ENCODE results near the gene NRG3.

Gene NRG3

GRCh38 chr10:82242778-82243177 is 367.8 kb downstream of the NRG3 start (continued):
- TF ChIP-seq, protein P1, sequence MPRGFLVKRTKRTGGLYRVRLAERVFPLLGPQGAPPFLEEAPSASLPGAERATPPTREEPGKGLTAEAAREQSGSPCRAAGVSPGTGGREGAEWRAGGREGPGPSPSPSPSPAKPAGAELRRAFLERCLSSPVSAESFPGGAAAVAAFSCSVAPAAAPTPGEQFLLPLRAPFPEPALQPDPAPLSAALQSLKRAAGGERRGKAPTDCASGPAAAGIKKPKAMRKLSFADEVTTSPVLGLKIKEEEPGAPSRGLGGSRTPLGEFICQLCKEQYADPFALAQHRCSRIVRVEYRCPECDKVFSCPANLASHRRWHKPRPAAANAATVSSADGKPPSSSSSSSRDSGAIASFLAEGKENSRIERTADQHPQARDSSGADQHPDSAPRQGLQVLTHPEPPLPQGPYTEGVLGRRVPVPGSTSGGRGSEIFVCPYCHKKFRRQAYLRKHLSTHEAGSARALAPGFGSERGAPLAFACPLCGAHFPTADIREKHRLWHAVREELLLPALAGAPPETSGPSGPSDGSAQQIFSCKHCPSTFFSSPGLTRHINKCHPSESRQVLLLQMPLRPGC (tag by site-specific recombination; IDR thresholded peaks at IDR 0.05): no peak
- TF ChIP-seq ZNF76 (tag by site-specific recombination; IDR thresholded peaks at IDR 0.05; ENCODE audit: borderline replicate concordance, low read depth): no peak
- TF ChIP-seq ZNF121 (tag by site-specific recombination; IDR thresholded peaks at IDR 0.05): no peak
- TF ChIP-seq, protein P2, sequence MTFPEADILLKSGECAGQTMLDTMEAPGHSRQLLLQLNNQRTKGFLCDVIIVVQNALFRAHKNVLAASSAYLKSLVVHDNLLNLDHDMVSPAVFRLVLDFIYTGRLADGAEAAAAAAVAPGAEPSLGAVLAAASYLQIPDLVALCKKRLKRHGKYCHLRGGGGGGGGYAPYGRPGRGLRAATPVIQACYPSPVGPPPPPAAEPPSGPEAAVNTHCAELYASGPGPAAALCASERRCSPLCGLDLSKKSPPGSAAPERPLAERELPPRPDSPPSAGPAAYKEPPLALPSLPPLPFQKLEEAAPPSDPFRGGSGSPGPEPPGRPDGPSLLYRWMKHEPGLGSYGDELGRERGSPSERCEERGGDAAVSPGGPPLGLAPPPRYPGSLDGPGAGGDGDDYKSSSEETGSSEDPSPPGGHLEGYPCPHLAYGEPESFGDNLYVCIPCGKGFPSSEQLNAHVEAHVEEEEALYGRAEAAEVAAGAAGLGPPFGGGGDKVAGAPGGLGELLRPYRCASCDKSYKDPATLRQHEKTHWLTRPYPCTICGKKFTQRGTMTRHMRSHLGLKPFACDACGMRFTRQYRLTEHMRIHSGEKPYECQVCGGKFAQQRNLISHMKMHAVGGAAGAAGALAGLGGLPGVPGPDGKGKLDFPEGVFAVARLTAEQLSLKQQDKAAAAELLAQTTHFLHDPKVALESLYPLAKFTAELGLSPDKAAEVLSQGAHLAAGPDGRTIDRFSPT (tag by site-specific recombination; IDR thresholded peaks at IDR 0.05): no peak
- no peak for TF ChIP-seq ZNF214 (tag by site-specific recombination; IDR thresholded peaks at IDR 0.05; ENCODE audit: borderline replicate concordance)
- TF ChIP-seq YY1 (tag by site-specific recombination; IDR thresholded peaks at IDR 0.05): no peak

GRCh38 chr10:82245157-82245556 is 370.2 kb downstream of the NRG3 start:
- Histone ChIP-seq H3K4me1 (ENCODE audit: control insufficient read depth, insufficient read depth, low read length) (no peaks in the 10 kb centered on the region), H3K36me3 (ENCODE audit: control insufficient read depth in 2 of 2, insufficient read depth in 1 of 2, low read length in 2 of 2) (no peaks in the 10 kb centered on the region), H3K27ac (ENCODE audit: extremely low read depth, low read depth, low read length) (no peak overlapping the region), H3K4me3 (ENCODE audit: low read depth, low read length) (no peak overlapping the region), H3K9me3 (ENCODE audit: control insufficient read depth, insufficient read depth, low read depth, low read length) (no peaks in the 10 kb centered on the region)
- ChIA-PET CTCF (no interaction called here), POLR2A (no interaction called here)
- TF ChIP-seq ZBTB1 (tag by site-specific recombination; IDR thresholded peaks at IDR 0.05) (no peak), ZNF555 (tag by site-specific recombination; conservative IDR thresholded peaks at IDR 0.05) (no peak), ZNF23 (tag by site-specific recombination; IDR thresholded peaks at IDR 0.05; ENCODE audit: borderline replicate concordance) (no peak), KLF10 (tag by site-specific recombination; IDR thresholded peaks at IDR 0.05) (no peak), ZFP41 (tag by site-specific recombination; IDR thresholded peaks at IDR 0.05; ENCODE audit: borderline replicate concordance) (no peak), ZNF548 (tag by site-specific recombination; IDR thresholded peaks at IDR 0.05) (no peak)
- TF ChIP-seq, protein P3, sequence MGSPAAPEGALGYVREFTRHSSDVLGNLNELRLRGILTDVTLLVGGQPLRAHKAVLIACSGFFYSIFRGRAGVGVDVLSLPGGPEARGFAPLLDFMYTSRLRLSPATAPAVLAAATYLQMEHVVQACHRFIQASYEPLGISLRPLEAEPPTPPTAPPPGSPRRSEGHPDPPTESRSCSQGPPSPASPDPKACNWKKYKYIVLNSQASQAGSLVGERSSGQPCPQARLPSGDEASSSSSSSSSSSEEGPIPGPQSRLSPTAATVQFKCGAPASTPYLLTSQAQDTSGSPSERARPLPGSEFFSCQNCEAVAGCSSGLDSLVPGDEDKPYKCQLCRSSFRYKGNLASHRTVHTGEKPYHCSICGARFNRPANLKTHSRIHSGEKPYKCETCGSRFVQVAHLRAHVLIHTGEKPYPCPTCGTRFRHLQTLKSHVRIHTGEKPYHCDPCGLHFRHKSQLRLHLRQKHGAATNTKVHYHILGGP (tag by site-specific recombination; IDR thresholded peaks at IDR 0.05): no peak

DNA sequence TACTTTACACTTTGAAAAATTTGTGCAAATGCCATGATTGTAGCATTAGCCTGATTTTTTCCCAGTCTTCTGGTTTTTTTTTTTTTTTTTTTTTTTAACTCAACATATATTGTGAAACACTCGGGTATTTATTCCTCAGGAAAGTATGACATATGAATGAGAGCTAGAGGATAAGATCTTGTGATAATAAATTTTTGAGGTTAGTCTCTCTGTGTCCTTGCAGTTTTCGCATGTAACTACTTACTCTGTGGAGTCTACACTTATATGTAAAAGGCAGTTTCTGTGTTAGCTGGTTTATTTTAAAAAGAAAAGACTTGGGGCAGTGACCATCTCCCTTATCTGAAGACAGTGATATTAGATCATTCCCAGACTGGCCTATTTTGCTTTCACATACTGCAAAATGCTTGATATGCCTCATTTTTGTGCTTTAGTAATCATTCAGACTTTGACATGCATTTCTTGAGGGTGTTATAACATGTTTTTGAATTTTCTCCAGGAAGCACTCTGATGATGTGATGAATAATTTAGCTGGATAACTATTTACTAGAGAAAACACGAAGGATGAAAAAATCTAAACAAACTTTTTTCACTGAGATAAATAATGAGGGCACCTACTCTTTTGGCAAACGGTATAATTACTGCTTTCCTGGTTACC is 371.0 kb downstream of the NRG3 start:
- Histone ChIP-seq H3K4me3 (ENCODE audit: low read depth, low read length) (no peak overlapping the region), H3K4me1 (ENCODE audit: control insufficient read depth, insufficient read depth, low read length) (no peaks in the 10 kb centered on the region), H3K9me3 (ENCODE audit: control insufficient read depth, insufficient read depth, low read depth, low read length) (no peaks in the 10 kb centered on the region), H3K27ac (ENCODE audit: extremely low read depth, low read depth, low read length) (no peak overlapping the region), H3K36me3 (ENCODE audit: control insufficient read depth in 2 of 2, insufficient read depth in 1 of 2, low read length in 2 of 2) (no peaks in the 10 kb centered on the region)
- CTCF ChIA-PET: no interaction called here
- POLR2A ChIA-PET: no interaction called here
- TF ChIP-seq ZNF221 (tag by site-specific recombination; IDR thresholded peaks at IDR 0.05; ENCODE audit: borderline replicate concordance) (no peak), ZBTB1 (tag by site-specific recombination; IDR thresholded peaks at IDR 0.05) (no peak)

DNA sequence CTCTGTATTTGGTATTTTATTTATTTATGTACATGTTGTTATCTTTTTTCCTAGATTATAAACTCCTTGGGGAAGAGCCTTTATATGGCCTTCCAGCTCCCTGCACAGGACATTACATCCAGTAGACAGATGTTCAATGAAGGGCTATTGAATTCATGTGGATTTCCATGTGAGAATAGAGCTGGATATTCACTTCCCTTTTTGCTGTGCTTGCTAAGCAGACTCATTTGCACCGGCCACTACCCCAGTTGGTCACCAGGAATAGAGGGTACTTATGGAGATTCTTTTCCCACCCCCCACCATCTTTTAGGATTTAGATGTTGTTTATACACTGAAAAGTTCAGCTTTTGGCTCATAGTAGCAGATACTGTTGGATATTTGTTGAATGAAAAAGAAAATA is 374.1 kb downstream of the NRG3 start:
- ChIA-PET POLR2A (no interaction called here), CTCF (no interaction called here)
- H3K4me3 ChIP-seq (ENCODE audit: low read depth, low read length): no peak overlapping the region
- H3K4me1 ChIP-seq (ENCODE audit: control insufficient read depth, insufficient read depth, low read length): no peaks in the 10 kb centered on the region
- no peak for TF ChIP-seq ZNF596 (tag by site-specific recombination; IDR thresholded peaks at IDR 0.05)
- TF ChIP-seq ZNF692 (tag by site-specific recombination; IDR thresholded peaks at IDR 0.05): no peak
- no peak for TF ChIP-seq SCRT1 (tag by site-specific recombination; IDR thresholded peaks at IDR 0.05; ENCODE audit: borderline replicate concordance)
- no peak for TF ChIP-seq ZNF274 (IDR thresholded peaks at IDR 0.05; ENCODE audit: low read length)
- no peak for TF ChIP-seq ZNF274 (tag by site-specific recombination; IDR thresholded peaks at IDR 0.05; ENCODE audit: borderline replicate concordance)
- TF ChIP-seq ZNF324 (tag by site-specific recombination; IDR thresholded peaks at IDR 0.05): no peak
- no peaks in the 10 kb centered on the region for H3K36me3 ChIP-seq (ENCODE audit: control insufficient read depth in 2 of 2, insufficient read depth in 1 of 2, low read length in 2 of 2)
- no peak overlapping the region for H3K27ac ChIP-seq (ENCODE audit: extremely low read depth, low read depth, low read length)
- H3K9me3 ChIP-seq (ENCODE audit: control insufficient read depth, insufficient read depth, low read depth, low read length): no peaks in the 10 kb centered on the region

Measured in HEK293 (cell line).